NCI-H1105 (cell line): ENCODE measurements around the gene STX4.

Experiments
- DNase-seq: peaks from one replicate; lab custom pipeline; 2025; lab: John Stamatoyannopoulos, UW

Gene STX4

DNA sequence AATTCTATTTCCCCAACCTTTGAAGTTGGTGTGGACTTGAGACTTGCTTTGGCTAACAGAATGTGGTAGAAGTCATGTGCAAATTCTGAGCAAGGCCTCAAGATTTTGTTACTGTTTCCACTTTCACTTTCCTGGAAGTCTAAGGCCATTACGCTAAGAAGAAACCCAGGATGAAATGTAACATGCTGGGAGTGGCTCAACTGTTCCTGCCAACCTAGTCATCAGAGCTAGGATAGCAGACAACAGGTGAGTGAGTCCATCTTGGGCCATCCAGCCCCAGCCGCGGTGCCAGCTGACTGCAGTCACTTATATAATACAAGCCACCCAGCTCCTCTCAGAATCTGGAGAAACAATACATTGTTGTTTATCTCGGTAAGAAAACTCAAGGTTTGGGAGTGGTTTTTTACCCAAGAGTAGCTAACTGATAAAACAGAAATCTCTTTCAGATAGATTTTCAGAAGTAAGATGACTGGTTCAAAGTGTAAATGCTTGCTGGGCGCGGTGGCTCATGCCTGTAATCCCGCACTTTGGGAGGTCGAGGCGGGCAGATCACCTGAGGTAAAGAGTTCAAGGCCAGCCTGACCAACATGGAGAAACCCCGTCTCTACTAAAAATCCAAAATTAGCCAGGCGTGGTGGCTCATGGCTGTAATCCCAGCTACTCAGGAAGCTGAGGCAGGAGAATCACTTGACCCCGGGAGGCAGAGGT lies 10.7 kb upstream of the STX4 start:
- no peak for DNase-seq

DNA sequence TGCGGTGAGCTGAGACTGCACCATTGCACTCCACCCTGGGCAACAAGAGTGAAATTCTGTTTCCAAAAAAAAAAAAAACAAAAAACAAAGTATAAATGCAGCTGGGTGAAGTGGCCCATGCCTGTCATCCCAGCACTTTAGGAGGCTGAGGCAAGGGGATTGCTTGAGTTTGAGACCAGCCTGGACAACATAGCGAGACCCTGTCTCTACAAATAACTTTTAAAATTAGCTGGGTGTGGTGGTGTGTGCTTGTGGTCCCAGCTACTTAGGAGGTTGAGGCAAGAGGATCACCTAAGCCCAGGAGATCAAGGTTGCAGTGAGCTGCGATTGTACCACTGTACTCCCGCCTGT lies 10.1 kb upstream of the STX4 start:
- no peak for DNase-seq

DNA sequence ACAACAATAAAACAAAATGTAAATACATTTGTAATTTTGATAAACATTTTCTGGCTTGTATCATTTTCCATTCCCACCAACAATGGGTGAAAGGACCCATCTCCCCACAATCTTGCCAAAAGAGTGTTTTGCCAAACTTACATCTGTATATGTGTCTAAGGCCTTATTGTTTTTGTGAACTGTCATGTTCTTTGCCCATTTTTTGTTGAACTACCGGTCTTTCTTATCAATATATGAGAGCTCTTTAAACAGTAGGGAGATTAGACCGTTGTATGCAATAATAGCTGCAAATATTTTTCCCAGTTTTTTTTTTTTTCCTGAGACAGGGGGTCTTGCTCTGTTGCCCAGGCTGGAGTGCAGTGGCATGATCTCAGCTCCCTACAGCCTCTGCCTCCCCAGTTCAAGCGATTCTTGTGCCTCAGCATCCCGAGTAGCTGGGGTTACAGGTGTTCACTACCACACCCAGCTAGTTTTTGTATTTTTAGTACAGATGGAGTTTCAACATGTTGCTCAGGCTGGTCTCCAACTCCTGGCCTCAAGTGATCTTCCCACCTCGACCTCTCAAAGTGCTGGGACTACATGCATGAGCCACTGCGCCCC lies 9.6 kb upstream of the STX4 start:
- DNase-seq = no peak

DNA sequence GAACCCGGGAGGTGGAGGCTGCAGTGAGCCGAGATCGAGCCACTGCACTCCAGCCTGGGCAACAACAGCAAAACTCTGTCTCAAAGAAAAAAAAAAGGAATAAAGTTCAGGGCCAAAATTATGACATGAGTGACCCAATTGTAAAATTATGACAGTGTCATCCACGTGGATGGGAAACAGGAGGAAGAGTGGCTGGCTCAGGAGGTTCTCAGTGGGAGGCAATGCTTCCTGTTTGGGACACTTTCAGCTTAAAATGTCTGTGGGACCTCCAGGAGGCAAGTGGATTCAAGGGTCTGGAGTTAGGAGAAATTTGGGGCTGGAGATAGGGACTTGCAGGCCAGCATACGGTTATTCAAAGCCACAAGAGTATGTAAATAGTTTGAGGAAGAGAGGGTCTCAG lies 8.0 kb upstream of the STX4 start:
- no peak for DNase-seq

GRCh38 chr16:31029272-31029671 lies 4.1 kb upstream of the STX4 start:
- no peak for DNase-seq

- DNase-seq = no peak
These were observed 2.1 kb upstream of the STX4 start for GRCh38 chr16:31031276-31031675.

- peak; percentile 51 for DNase-seq
These were observed 543 bp downstream of the STX4 start for GRCh38 chr16:31033709-31034492.

GRCh38 chr16:31036691-31037090 lies 3.3 kb downstream of the STX4 start:
- DNase-seq = no peak

DNA sequence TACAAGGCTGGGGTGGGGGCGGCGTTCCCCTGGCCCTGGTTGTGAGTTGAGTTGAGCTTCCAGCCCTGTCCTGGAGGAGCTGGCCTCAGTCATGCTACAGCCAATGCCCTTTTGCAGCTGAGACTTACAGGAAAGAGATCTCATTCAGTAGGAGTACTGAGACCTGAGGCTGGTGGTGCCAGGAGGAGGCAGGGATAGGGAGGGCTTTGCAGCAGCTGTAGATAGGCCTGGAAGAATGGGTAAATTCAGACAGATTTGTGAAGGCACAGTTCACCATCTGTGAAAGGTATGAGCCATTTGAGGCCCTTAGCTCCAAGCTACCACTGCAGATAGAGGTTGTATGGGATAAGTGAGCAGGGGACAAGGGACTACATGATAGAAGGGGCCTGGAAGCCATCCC lies 5.6 kb downstream of the STX4 start:
- DNase-seq = no peak

DNA sequence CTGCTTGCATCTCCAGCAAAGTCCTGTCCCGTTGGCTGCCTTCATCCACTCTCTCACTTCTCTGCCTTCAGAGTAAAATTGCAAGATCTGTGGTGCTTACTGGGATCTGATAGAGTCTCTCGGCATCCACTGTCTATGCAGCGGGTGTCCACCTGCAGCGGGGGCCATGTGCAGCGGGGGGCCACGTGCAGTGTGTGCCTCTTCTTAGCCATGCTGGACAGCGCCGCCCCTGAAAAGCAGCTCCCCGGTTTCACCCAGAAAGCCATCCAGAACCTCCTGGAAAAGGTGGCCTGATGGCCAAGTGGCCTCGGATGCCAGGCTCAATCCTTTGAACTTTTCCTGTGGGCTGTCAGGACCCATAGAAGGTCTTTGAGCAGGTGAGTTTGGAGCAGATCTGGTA lies 9.5 kb downstream of the STX4 start:
- no peak for DNase-seq

DNA sequence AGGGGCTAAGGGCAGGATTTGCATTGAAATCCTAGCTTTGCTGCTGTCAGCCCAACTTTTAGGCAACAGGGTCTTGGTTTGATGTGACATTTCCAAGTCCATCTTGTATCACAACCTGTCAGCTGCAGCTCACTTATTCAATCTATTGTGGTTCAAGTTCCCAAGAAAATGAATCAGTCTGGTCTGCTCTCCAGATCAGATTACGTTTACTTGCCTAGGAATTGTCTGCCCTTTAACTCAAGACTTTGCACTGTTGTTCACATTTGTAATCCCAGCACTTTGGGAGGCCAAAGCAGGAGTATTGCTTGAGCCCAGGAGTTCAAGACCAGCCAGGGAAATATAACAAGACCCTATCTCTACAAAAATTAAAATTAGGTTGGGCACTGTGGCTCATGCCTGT lies 10.0 kb downstream of the STX4 start:
- DNase-seq = no peak

DNA sequence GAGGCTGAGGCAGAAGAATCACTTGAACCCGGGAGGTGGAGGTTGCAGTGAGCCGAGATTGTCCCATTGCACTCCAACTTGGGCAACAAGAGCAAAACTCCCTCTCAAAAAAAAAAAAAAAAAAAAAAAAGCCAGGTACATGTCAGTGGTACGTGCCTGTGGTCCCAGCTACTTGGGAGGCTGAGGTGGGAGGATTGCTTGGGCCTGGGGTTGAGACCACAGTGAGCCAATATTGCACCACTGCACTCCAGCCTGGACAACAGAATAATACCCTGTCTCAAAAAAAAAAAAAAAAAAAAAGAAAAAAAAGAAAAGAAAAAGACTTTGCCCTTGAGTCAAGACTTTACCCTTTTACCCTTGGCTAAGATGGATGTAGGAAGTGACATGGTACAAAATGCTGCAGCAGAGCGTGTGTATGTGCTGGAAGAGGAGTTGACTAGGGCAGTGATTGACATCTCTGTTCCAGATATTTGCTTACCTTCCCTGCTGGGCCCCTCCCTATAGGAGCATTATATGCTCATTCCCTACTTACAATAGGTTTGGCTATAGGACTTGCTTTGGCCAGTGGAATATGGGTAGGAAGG lies 10.6 kb downstream of the STX4 start:
- no peak for DNase-seq

GRCh38 chr16:31050280-31051030 lies 17.1 kb downstream of the STX4 start:
- DNase-seq = no peak

- no peak for DNase-seq
These were observed 18.8 kb downstream of the STX4 start for GRCh38 chr16:31052114-31052513.

- DNase-seq = no peak
These were observed 22.3 kb downstream of the STX4 start for GRCh38 chr16:31055613-31056012.

GRCh38 chr16:31061126-31061812 lies 27.9 kb downstream of the STX4 start:
- DNase-seq = no peak

GRCh38 chr16:31061813-31062440 lies 28.6 kb downstream of the STX4 start:
- no peak for DNase-seq

DNA sequence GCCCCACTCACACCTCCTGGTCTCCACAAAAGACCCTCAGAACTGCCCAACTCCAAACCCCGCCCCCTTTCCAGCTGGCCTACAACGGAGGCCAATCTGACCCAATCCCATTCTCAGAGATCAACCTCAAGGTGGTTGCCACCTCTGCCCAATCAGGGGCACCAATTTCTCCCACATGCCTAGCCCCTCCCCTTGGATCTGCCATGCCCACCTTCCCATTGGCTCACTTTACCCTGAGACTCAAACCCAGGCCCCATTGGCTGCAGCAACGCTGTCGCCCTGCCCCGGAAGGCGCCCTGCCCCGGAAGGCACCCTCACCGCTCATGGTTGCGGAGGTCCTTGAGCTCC lies 30.1 kb downstream of the STX4 start:
- no peak for DNase-seq

GRCh38 chr16:31063843-31064611 lies 30.7 kb downstream of the STX4 start:
- DNase-seq = no peak

- DNase-seq = no peak
These were observed 31.6 kb downstream of the STX4 start for GRCh38 chr16:31064882-31065461.
